Suprapubic skin (tissue), 3 donors: ENCODE measurements around the gene CFAP126.

Experiments used
- CTCF ChIP-seq, 2 donors: fragments of 200-600 bp in 1 of 2; fragments of 450-650 bp in 1 of 2; sonication (generic) in 1 of 2; IDR thresholded peaks; one replicate each; pipeline ENCODE4 v1.5.1; 2016 to 2019; ENCODE audit warnings: antibody characterized with exemption in 2 of 2, mild to moderate bottlenecking in 1 of 2, moderate library complexity in 1 of 2
- POLR2AphosphoS5 ChIP-seq, 3 donors: sonication (generic); formaldehyde crosslinking; IDR thresholded peaks; one replicate each; pipeline ENCODE4 v1.6.1; 2017; ENCODE audit warnings: antibody characterized with exemption in 3 of 3

DNA sequence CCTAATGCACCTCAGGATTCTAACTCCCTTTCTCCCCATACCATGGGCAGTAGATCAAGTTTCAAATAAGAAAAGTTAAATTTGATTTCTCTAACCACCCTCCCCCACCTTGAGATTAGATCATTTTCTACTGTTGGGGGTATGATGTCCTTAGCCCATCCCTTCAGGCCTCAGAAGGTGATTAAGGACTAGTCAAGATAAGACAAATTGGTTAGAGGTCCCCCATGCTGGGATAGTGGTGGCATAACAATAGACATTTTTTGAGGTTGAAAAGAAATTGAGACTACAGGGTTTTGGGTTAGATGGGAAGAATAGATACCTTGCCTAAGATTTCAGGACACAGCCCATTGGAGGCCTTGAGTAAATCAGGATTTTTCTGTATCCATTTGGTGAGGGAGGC lies 2.5 kb downstream of the CFAP126 start:
- TF ChIP-seq CTCF (IDR thresholded peaks at IDR 0.05), result no peak
- TF ChIP-seq POLR2AphosphoS5 (IDR thresholded peaks at IDR 0.05), result no peak
